NCI-H1105 treated with DMSO at 0.1 percent for 48 hours (cell line): ENCODE results near the gene SPECC1L.

Experiments used
- DNase-seq: peaks from one replicate; lab custom pipeline; 2025; lab: John Stamatoyannopoulos, UW

SPECC1L gene

GRCh38 chr22:24325105-24325757 is 54.6 kb downstream of the SPECC1L start:
- DNase-seq: peak; percentile 32

- no peak for DNase-seq
Measured at GRCh38 chr22:24326266-24326665, 55.6 kb downstream of the SPECC1L start.

DNA sequence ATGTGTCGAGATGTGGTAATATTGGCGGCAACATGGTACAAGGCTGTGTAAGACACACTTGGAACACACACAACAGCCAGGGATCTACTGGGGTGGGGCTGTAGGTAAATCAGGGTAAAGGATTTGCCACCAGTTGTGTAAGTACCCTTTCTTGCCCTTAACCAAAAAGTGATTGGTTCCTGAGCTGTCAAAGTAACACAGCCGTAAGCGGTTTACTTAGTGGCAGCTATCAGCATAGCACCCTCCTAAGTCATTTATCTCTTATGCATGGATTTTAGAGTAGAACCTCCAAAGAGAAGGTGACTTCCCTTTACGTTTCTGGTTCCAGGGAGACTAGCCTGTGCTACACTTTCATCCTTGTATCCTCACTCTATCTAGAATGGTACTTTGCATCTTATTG is 57.2 kb downstream of the SPECC1L start:
- no peak for DNase-seq

DNA sequence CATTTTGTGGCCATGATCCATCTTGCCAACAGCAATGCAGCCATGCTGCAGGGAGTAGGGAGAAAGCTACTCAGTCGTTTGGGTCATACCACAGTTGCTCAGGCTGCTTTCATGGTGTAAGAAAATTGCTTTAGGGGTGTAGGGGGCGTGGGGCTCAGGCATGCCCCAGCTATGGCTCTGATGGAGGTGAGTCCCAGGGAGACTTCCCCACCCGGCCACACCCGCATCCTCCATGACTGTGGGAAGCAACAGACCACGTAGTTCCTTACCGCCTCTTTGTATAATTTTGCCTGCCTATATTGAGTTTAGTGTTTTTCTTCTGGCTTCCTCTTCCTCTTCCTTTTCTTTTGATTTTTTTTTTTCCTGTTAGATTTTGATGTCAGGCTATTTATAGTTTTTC is 58.8 kb downstream of the SPECC1L start:
- no peak for DNase-seq

DNA sequence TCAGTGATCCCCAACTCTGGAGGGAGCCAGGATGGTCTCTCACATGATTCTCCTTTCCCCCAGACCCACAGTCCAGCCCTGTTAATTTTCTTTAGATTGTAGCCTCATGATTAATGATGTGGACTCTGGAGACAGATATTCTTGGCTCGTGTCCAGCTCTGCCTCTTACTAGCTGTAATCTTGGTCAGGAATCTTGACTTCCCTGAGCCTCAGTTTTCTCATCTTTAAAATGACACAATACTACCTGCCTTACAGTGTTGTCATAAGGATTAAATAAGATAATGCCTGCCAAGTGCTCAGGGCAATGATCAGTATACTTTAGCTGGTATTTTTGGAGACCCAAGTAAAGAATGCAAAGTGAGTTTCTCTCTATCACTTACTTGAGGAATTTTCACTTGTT is 60.0 kb downstream of the SPECC1L start:
- no peak for DNase-seq

- DNase-seq: no peak
Measured at GRCh38 chr22:24331468-24332440, 61.1 kb downstream of the SPECC1L start.

DNA sequence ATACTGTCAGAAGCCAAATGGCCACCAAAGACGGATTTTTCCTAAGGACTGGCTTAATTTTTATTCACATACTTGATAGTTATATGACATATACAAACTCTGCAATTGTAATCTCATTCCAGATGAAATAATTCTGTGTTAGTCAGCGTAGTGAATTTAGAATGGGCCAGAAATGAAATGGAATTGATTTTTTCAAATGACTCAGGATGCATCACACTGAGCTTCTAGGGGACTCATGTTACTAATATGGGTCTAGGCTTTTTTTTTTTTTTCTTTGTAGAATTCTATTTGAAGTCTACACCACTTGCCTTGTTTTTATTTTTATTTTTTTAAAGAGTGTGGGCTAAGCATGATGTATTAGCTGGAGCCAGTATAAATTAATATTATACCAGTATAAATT is 62.7 kb downstream of the SPECC1L start:
- no peak for DNase-seq

DNA sequence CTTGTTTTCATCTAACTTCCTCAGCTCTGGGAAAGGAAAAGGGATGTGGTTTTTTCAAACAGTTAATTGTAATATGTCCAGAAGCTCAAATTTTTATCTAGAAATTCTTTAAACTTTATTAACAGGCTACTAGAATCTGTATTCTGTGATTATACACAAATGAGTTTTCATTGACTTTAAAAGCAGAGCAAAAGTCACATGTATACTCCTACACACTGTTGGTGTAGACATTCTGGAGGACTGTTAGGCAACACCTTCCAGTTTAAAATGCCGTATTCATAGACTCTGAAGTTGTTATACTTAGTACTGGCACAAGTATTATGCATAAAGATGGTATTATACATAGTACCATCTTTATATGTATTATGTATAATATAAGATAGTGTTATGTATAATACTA is 64.9 kb downstream of the SPECC1L start:
- DNase-seq: no peak

DNA sequence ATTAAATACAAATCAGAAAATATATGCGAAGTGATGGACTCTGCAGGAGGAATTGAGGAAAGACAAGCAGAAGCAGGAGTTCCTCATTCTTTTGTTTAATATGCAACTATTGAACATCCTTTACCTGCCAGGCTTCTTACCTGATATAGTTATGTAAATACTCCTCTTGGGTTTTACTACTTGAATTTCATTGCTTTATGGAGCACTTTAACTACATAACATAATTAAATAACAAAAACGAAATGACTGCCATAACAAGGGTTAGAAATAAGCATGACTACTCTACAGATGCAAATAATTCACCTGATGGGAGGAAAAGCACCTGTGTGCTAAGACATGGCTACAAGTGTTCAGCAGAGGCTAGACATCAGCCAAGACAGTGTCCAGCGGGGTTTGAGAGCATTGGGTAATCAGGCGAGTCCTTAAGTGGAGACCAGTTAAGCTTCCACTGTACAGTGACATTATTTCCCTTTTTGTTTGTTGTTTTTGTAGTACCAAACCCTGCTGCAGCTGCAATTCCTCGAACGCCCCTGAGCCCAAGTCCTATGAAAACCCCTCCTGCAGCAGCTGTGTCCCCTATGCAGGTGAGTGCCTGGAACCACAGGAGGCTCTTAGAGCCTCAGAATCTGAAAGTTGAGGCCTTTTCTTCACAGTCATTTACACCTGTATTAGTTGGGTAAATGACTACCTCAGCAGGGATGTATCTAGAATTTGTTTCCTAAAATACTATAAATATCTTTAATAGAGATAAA is 67.4 kb downstream of the SPECC1L start:
- no peak for DNase-seq

GRCh38 chr22:24338726-24339451 is 68.3 kb downstream of the SPECC1L start:
- DNase-seq: no peak

- no peak for DNase-seq
Measured at GRCh38 chr22:24339452-24339747, 68.8 kb downstream of the SPECC1L start.

DNA sequence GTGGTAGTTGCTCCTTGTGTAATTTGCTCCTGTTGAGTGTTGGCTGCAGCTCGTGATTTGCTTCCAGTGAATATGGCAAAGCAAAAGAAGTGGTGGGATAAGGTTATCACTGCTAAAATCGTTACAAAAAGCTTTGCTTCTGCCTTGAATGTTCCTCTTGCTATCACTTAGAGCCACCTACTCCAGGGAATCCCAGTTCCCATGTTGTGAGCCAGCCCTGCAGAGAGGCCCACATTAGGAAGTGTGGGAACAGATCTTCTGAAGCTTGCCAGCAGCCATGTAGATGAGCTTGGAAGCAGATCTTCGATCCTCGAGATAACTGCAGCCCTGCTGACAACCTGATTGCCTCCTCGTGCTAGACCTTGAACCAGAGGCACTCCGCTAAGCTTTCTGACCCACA is 71.0 kb downstream of the SPECC1L start:
- no peak for DNase-seq

GRCh38 chr22:24350627-24351026 is 80.0 kb downstream of the SPECC1L start:
- no peak for DNase-seq

GRCh38 chr22:24353121-24353520 is 82.5 kb downstream of the SPECC1L start:
- no peak for DNase-seq

DNA sequence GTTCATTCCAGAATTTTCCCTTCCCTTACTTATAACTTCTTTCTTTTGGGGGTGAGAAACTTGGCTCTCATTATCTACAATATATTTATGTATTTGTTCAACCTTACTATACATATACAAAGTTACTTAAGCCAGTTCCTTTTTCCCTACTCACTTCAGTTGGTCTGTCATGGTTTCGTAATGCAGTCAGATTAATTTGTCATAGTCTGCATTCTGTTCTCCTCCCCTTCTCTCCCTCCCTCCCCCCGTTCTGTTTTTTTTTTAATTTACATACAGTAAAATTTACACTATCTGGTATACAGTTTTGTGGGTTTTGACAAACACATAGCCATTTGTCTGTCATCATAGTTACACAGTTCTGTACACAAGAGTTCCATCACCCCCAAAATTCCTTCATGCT is 84.9 kb downstream of the SPECC1L start:
- DNase-seq: no peak

DNA sequence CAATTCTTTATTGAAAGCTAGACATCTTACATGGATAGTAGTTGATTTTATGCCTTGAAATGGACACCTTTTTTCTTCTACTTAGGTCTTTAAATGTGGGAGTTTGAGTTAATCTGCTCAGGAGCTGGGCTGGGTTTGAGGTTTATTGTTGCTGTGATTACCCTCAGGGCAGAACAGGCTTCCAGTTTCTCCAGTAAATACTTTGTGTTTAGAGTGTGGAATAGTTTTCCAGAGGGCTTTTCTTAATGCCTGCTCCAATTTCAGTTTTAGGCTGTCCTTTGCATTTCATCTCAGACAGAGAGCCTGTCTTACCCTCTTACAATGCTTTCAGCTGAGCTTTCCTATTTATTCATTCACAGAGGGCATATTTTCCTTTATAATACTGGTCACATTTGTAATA is 86.9 kb downstream of the SPECC1L start:
- DNase-seq: no peak

- DNase-seq: no peak
Measured at GRCh38 chr22:24358105-24358836, 87.6 kb downstream of the SPECC1L start.

- no peak for DNase-seq
Measured at GRCh38 chr22:24359452-24360120, 89.0 kb downstream of the SPECC1L start.

- no peak for DNase-seq
Measured at GRCh38 chr22:24361976-24362646, 91.5 kb downstream of the SPECC1L start.

DNA sequence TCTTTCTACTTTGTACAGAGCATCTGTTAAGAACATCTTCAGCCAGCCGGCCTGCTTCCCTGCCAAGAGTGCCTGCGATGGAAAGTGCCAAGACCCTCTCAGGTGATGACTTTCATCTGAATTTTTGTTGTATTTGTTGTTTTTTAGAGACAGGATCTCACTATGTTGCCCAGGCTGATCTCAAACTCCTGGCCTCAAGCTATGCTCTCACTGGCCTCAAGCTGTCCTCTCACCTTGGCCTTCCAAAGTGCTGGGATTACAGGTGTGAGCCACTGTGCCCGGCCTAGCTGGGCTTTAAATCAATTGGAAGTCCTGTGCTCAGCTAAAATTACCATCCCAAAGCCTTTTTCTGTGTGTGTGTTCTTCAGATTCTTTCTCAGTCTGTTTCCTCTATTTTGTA is 92.6 kb downstream of the SPECC1L start:
- DNase-seq: no peak
